H9 (cell line): ENCODE data around the gene TAF13. TPM values are rescaled to one million over a fixed set of nuclear protein-coding genes. Genes with fewer than 3 reads are reported as not detected.

Experiments
- DNase-seq: peaks from one replicate; pipeline ENCODE4 v3.0.0-alpha.2; 2017
- H2AFZ ChIP-seq: one replicate; pipeline ENCODE4 v1.6.1; 2013; ENCODE audit warnings: mild to moderate bottlenecking, low read length, control low read depth, moderate library complexity
- H2AK5ac ChIP-seq: 2 replicates; pipeline ENCODE4 v1.6.1; 2013; ENCODE audit warnings: low read length, control low read depth, mixed read lengths; ENCODE audit not compliant: insufficient read length
- H2BK120ac ChIP-seq: one replicate; pipeline ENCODE4 v1.6.1; 2013; ENCODE audit warnings: low read depth, mild to moderate bottlenecking, low read length, control low read depth, inconsistent platforms; ENCODE audit not compliant: poor library complexity, severe bottlenecking
- H2BK12ac ChIP-seq: 2 replicates; pipeline ENCODE4 v1.6.1; 2013; ENCODE audit warnings: low read length, control low read depth, mixed read lengths, low read depth; ENCODE audit not compliant: insufficient read length
- H2BK15ac ChIP-seq: 2 replicates; pipeline ENCODE4 v1.6.1; 2013; ENCODE audit warnings: low read depth, low read length, control low read depth
- H2BK20ac ChIP-seq: one replicate; pipeline ENCODE4 v1.6.1; 2013; ENCODE audit warnings: low read depth, mild to moderate bottlenecking, low read length, control low read depth, inconsistent platforms; ENCODE audit not compliant: poor library complexity, severe bottlenecking
- H2BK5ac ChIP-seq: 2 replicates; pipeline ENCODE4 v1.6.1; 2013; ENCODE audit warnings: low read length, control low read depth, mixed read lengths; ENCODE audit not compliant: insufficient read length
- H3K14ac ChIP-seq: 2 replicates; pipeline ENCODE4 v1.6.1; 2013; ENCODE audit warnings: low read length, control low read depth; ENCODE audit not compliant: insufficient read depth
- H3K18ac ChIP-seq: 2 replicates; pipeline ENCODE4 v1.6.1; 2013; ENCODE audit warnings: low read depth, mild to moderate bottlenecking, mixed read lengths, low read length, control low read depth; ENCODE audit not compliant: insufficient read length
- H3K23ac ChIP-seq: 2 replicates; pipeline ENCODE4 v1.6.1; 2013; ENCODE audit warnings: low read length, control low read depth, mixed read lengths, low read depth; ENCODE audit not compliant: insufficient read length
- H3K23me2 ChIP-seq: 2 replicates; pipeline ENCODE4 v1.6.1; 2013; ENCODE audit warnings: low read depth, mild to moderate bottlenecking, mixed read lengths, low read length, control low read depth; ENCODE audit not compliant: insufficient read length, poor library complexity, severe bottlenecking
- H3K27ac ChIP-seq: 2 replicates; pipeline ENCODE4 v1.5.1; 2013; ENCODE audit warnings: low read length, control low read depth, mixed read lengths, low read depth; ENCODE audit not compliant: insufficient read length
- H3K27me3 ChIP-seq: 2 replicates; pipeline ENCODE4 v1.6.1; 2013; ENCODE audit warnings: low read length, control low read depth, inconsistent platforms; ENCODE audit not compliant: insufficient read depth
- H3K4ac ChIP-seq: 2 replicates; pipeline ENCODE4 v1.6.1; 2013; ENCODE audit warnings: low read depth, mild to moderate bottlenecking, control low read depth, inconsistent platforms, low read length, moderate library complexity
- H3K4me1 ChIP-seq: 2 replicates; pipeline ENCODE4 v1.6.1; 2013; ENCODE audit warnings: low read length, control low read depth, inconsistent platforms; ENCODE audit not compliant: insufficient read depth
- H3K4me2 ChIP-seq: 2 replicates; pipeline ENCODE4 v1.6.1; 2013; ENCODE audit warnings: low read length, control low read depth, mixed read lengths; ENCODE audit not compliant: insufficient read length, insufficient read depth
- H3K56ac ChIP-seq: 2 replicates; pipeline ENCODE4 v1.6.1; 2013; ENCODE audit warnings: low read depth, mild to moderate bottlenecking, mixed read lengths, low read length, control low read depth; ENCODE audit not compliant: insufficient read length
- H3K79me1 ChIP-seq: 2 replicates; pipeline ENCODE4 v1.6.1; 2013; ENCODE audit warnings: low read depth, mild to moderate bottlenecking, moderate library complexity, low read length, control low read depth, inconsistent platforms; ENCODE audit not compliant: insufficient read depth, poor library complexity, severe bottlenecking
- H3K79me2 ChIP-seq: 2 replicates; pipeline ENCODE4 v1.6.1; 2013; ENCODE audit warnings: low read length, control low read depth, inconsistent platforms; ENCODE audit not compliant: insufficient read depth
- H3K9ac ChIP-seq: 2 replicates; pipeline ENCODE4 v1.6.1; 2013; ENCODE audit warnings: low read length, control low read depth, mixed read lengths; ENCODE audit not compliant: insufficient read length; ENCODE audit errors: extremely low read depth
- H3K9me3 ChIP-seq: one replicate; pipeline ENCODE4 v1.6.1; 2013; ENCODE audit warnings: low read depth, low read length, inconsistent platforms; ENCODE audit not compliant: control insufficient read depth
- H3T11ph ChIP-seq: one replicate; pipeline ENCODE4 v1.6.1; 2013; ENCODE audit warnings: mild to moderate bottlenecking, low read length, control low read depth, inconsistent platforms
- H4K20me1 ChIP-seq: one replicate; pipeline ENCODE4 v1.6.1; 2013; ENCODE audit not compliant: control insufficient read depth, insufficient read length, insufficient read depth
- H4K5ac ChIP-seq: 2 replicates; pipeline ENCODE4 v1.6.1; 2013; ENCODE audit warnings: low read depth, mild to moderate bottlenecking, mixed read lengths, low read length, control low read depth; ENCODE audit not compliant: insufficient read length
- H4K8ac ChIP-seq: replicated peaks from 2 replicates; pipeline ENCODE4 v1.6.1; 2013; ENCODE audit warnings: low read length, control low read depth, mixed read lengths, low read depth; ENCODE audit not compliant: insufficient read length
- H4K91ac ChIP-seq: 2 replicates; pipeline ENCODE4 v1.6.1; 2013; ENCODE audit warnings: low read depth, mild to moderate bottlenecking, moderate library complexity, mixed read lengths, low read length, control low read depth; ENCODE audit not compliant: insufficient read length
- H3K27ac Mint-ChIP-seq, 3 experiments: 2 replicates in 2 of 3; 3 replicates in 1 of 3; pipeline ENCODE4 v1.8.0; 2020 to 2021; ENCODE audit warnings: mixed read lengths in 3 of 3, mild to moderate bottlenecking in 1 of 3, moderate library complexity in 1 of 3
- H3K27me3 Mint-ChIP-seq: 2 replicates; pipeline ENCODE4 v1.8.0; 2021; ENCODE audit warnings: low read depth, mild to moderate bottlenecking, moderate library complexity, mixed read lengths
- H3K36me3 Mint-ChIP-seq, 3 experiments: 2 replicates in 2 of 3; 3 replicates in 1 of 3; pipeline ENCODE4 v1.8.0; 2020 to 2021; ENCODE audit warnings: low read depth in 3 of 3, mixed read lengths in 3 of 3; ENCODE audit not compliant: insufficient read depth in 1 of 3
- H3K4me1 Mint-ChIP-seq, 2 experiments: 2 replicates each; pipeline ENCODE4 v1.8.0; 2020; ENCODE audit warnings: mixed read lengths in 2 of 2
- H3K4me3 Mint-ChIP-seq, 2 experiments: 2 replicates in 1 of 2; 3 replicates in 1 of 2; pipeline ENCODE4 v1.8.0; 2020 to 2021; ENCODE audit warnings: mild to moderate bottlenecking in 2 of 2, mixed read lengths in 2 of 2, moderate library complexity in 1 of 2
- H3K9me3 Mint-ChIP-seq, 2 experiments: 2 replicates in 1 of 2; 3 replicates in 1 of 2; pipeline ENCODE4 v1.8.0; 2020; ENCODE audit warnings: mild to moderate bottlenecking in 2 of 2, mixed read lengths in 2 of 2, moderate library complexity in 1 of 2
- CTCF ChIP-seq: fragments of 200-600 bp; sonication (generic); conservative IDR thresholded peaks from 3 replicates; pipeline ENCODE4 v1.8.0; 2021; ENCODE audit warnings: antibody characterized with exemption, mild to moderate bottlenecking
- WGBS: extraction: QIAGEN DNeasy Blood & Tissue Kit; methylation state at CpG from one replicate; pipeline ENCODE4 v1.1.7; 2013; ENCODE audit warnings: missing lambda C conversion rate, low lambda C conversion rate, mixed read lengths; ENCODE audit not compliant: insufficient read length; ENCODE audit errors: extremely low coverage; 5-methylcytosine and 5-hydroxymethylcytosine counted together
- total RNA-seq: library from RNA; stranded (reverse); gene quantifications from 2 replicates; pipeline ENCODE4 v1.2.1, GENCODE V29; 2021

The TAF13 gene
- total RNA-seq, 1 experiment from 2014 or later, result 50.9 TPM

GRCh38 chr1:109094871-109095270, 19.1 kb upstream of the TAF13 start:
- Histone ChIP-seq H2BK15ac (no peak overlapping the region), H4K20me1 (no peaks in the 10 kb centered on the region), H2BK5ac (no peak overlapping the region), H3T11ph (no peak overlapping the region), H3K4ac (no peak overlapping the region), H3K4me2 (no peak overlapping the region), H2AFZ (no peak overlapping the region), H3K9me3 (no peaks in the 10 kb centered on the region), H4K8ac (no peak overlapping the region), H2BK20ac (no peak overlapping the region), H3K23me2 (peaks cover 6% of the 10 kb centered on the region), H3K27me3 (no peaks in the 10 kb centered on the region), H3K18ac (no peak overlapping the region), H4K91ac (no peak overlapping the region), H3K56ac (no peak overlapping the region), H3K14ac (no peak overlapping the region), H3K4me1 (no peaks in the 10 kb centered on the region), H3K9ac (no peak overlapping the region), H3K79me2 (0 out of 2 replicates have a peak, but pooled peaks cover 2% of the 10 kb centered on the region), H2BK12ac (no peak overlapping the region), H3K27ac (no peak overlapping the region), H3K79me1 (no peaks in the 10 kb centered on the region), H4K5ac (no peak overlapping the region), H2AK5ac (no peak overlapping the region), H2BK120ac (no peak overlapping the region), H3K23ac (no peak overlapping the region)
- peaks cover 11 to 14% of the 10 kb centered on the region in 2 experiments for H3K4me1 Mint-ChIP-seq
- TF ChIP-seq CTCF, result no peak
- H3K9me3 Mint-ChIP-seq, result peaks cover 0 to under 1% of the 10 kb centered on the region in 2 experiments; a peak in 1 of 5 replicates
- peaks cover 0 to 17% (median 13%) of the 10 kb centered on the region in 3 experiments; a peak in 6 of 7 replicates for H3K36me3 Mint-ChIP-seq
- no peak overlapping the region for H3K4me3 Mint-ChIP-seq
- no peak for DNase-seq
- no CpG with 5 or more reads among the region's 1 CpG for WGBS
- no peaks in the 10 kb centered on the region for H3K27me3 Mint-ChIP-seq
- no peak overlapping the region for H3K27ac Mint-ChIP-seq
